Adrenal gland (tissue), 12 donors: Measurements from ENCODE around the gene ZNF827. TPM values are rescaled to one million over a fixed set of nuclear protein-coding genes. Genes with fewer than 3 reads are reported as not detected.

Experiments used
- DNase-seq, 7 donors: peaks; one replicate each; pipeline ENCODE4 v3.0.0-alpha.2; 2019 to 2020
- H3K27ac ChIP-seq, 5 donors: fragments of 200-600 bp; sonication (generic) in 4 of 5; 1 replicate in 3 of 5; 2 replicates in 2 of 5; pipeline versions ENCODE4 v1.5.1 to v1.8.0; 2016 to 2020; ENCODE audit warnings: mild to moderate bottlenecking in 1 of 5
- H3K27me3 ChIP-seq: fragments of 200-600 bp; 2 replicates; pipeline ENCODE4 v1.8.0; 2021
- H3K36me3 ChIP-seq, 2 donors: fragments of 200-600 bp; replicated peaks in 1 of 2; 1 replicate in 1 of 2; 2 replicates in 1 of 2; pipeline versions ENCODE4 v1.5.1 to v1.8.0; 2018 to 2022
- H3K4me1 ChIP-seq, 2 donors: fragments of 200-600 bp; replicated peaks in 1 of 2; 1 replicate in 1 of 2; 2 replicates in 1 of 2; pipeline versions ENCODE4 v1.5.1 to v1.8.0; 2018 to 2021
- H3K4me3 ChIP-seq, 4 donors: fragments of 200-600 bp; sonication (generic) in 3 of 4; one replicate each; pipeline ENCODE4 v1.5.1; 2016 to 2018
- H3K9me3 ChIP-seq, 3 donors: fragments of 200-600 bp; sonication (generic) in 1 of 3; replicated peaks in 1 of 3; 1 replicate in 2 of 3; 2 replicates in 1 of 3; pipeline versions ENCODE4 v1.5.1 to v1.8.0; 2016 to 2021
- CTCF ChIP-seq, 6 experiments: fragments of 450-650 bp in 4 of 6; fragments of 200-600 bp in 2 of 6; sonication (generic) in 1 of 6; IDR thresholded peaks; 1 replicate in 5 of 6; 2 replicates in 1 of 6; pipeline versions ENCODE4 v1.5.1 to v1.8.0; 2016 to 2021; ENCODE audit warnings: antibody characterized with exemption in 6 of 6, mild to moderate bottlenecking in 2 of 6, moderate library complexity in 1 of 6
- POLR2A ChIP-seq, 2 donors: fragments of 450-650 bp; IDR thresholded peaks; one replicate each; pipeline ENCODE4 v1.6.1; 2017; ENCODE audit warnings: antibody characterized with exemption in 2 of 2, mild to moderate bottlenecking in 2 of 2, moderate library complexity in 1 of 2
- WGBS, 4 donors: extraction: QIAGEN DNeasy Blood & Tissue Kit in 2 of 4; methylation state at CpG; one replicate each; pipeline versions ENCODE4 v1.1.5 to v1.1.7; 2013 to 2017; 5-methylcytosine and 5-hydroxymethylcytosine counted together
- intact Hi-C, 2 donors: fragments of 100-400 bp; cut with DNase I; formaldehyde crosslinking; loops; one replicate each; pipeline versions ENCODE4 v1.14.1 to v1.15.0; 2022 to 2023
- polyA plus RNA-seq, 3 donors: library from polyadenylated mRNA; stranded (reverse); fragments of 200-250 nt in 2 of 3; fragments of 350-450 nt in 1 of 3; fragmentation: Illumina TruSeq in 1 of 3; extraction: RNeasy Lipid Tissue Mini Kit (QIAGEN cat#74804) in 1 of 3; gene quantifications; one replicate each; pipeline ENCODE4 v1.2.3, GENCODE V29; 2013 to 2014
- total RNA-seq, 9 donors: library from RNA; depleted of rRNA in 4 of 9; stranded (reverse); fragments of >200 nt in 4 of 9; fragments of 120-200 nt in 1 of 9; fragmentation: NEBNext Ultra II Directional in 1 of 9; extraction: Animal tissue kit (Norgen Biotek cat#: 25700) in 1 of 9; gene quantifications; one replicate each; pipeline versions ENCODE4 v1.1.0 to v1.2.4, GENCODE V29; 2013 to 2023
- donor health status: healthy with polysubstance abuse.
- donor health status: Bipolar disorder and iron deficiency.
- donor health status: DM: yes; HTN: yes; CAD: no.
- donor health status: DM: no; HTN: no; CAD: no.
- donor health status: DM: no; HTN: no; CAD: no.
- donor health status: DM: yes; HTN: yes; CAD: no.

ZNF827 gene
- total and polyA plus RNA-seq, 12 donors: 8.0 to 37.1 (median 22.7) TPM

GRCh38 chr4:145885666-145886065, 53.0 kb downstream of the ZNF827 start:
- no peaks in the 10 kb centered on the region for H3K9me3 ChIP-seq
- H3K27me3 ChIP-seq: no peaks in the 10 kb centered on the region
- 84 to 95% (median 94%) methylated on average over 9 of the region's 9 CpGs for WGBS, 4 donors
- intact Hi-C loops: loop anchor here in 1 of 2 donors (5.0 kb wide), 1 partner anchor 52 kb away; the partner anchor contains the start of gene ZNF827
- no peak for TF ChIP-seq POLR2A (IDR thresholded peaks at IDR 0.05)
- TF ChIP-seq CTCF (IDR thresholded peaks at IDR 0.05): no peak
- no peak overlapping the region for H3K27ac ChIP-seq
- H3K4me3 ChIP-seq: no peak overlapping the region
- no peak for DNase-seq
- peaks cover 20 to 38% of the 10 kb centered on the region in 2 donors for H3K4me1 ChIP-seq
- peaks cover 0 to 12% of the 10 kb centered on the region in 2 donors for H3K36me3 ChIP-seq

- intact Hi-C loops: loop anchor here in 1 of 2 donors (5.0 kb wide), 1 partner anchor 53 kb away; the partner anchor contains the start of gene ZNF827
- no peak for DNase-seq
- H3K27ac ChIP-seq: no peak overlapping the region
- 95 to 100% (median 98%) methylated on average over 1 of the region's 1 CpG for WGBS, 4 donors
- H3K4me1 ChIP-seq: peaks cover 21 to 40% of the 10 kb centered on the region in 2 donors
- H3K27me3 ChIP-seq: no peaks in the 10 kb centered on the region
- peaks cover 0 to 12% of the 10 kb centered on the region in 2 donors for H3K36me3 ChIP-seq
- no peak overlapping the region for H3K4me3 ChIP-seq
- H3K9me3 ChIP-seq: no peaks in the 10 kb centered on the region
- TF ChIP-seq POLR2A (IDR thresholded peaks at IDR 0.05) (no peak), CTCF (IDR thresholded peaks at IDR 0.05) (no peak)
These were observed 53.8 kb downstream of the ZNF827 start for GRCh38 chr4:145884775-145885174.

GRCh38 chr4:145883101-145883694, 55.4 kb downstream of the ZNF827 start:
- Histone ChIP-seq H3K27ac (no peak overlapping the region), H3K4me1 (peaks cover 32 to 51% of the 10 kb centered on the region in 2 donors), H3K4me3 (no peak overlapping the region), H3K36me3 (peaks cover 0 to 12% of the 10 kb centered on the region in 2 donors), H3K27me3 (no peaks in the 10 kb centered on the region), H3K9me3 (no peaks in the 10 kb centered on the region)
- intact Hi-C loops: no loop called here
- 92 to 97% (median 94%) methylated on average over 4 of the region's 4 CpGs for WGBS, 4 donors
- no peak for DNase-seq
- TF ChIP-seq CTCF (IDR thresholded peaks at IDR 0.05): no peak
- TF ChIP-seq POLR2A (IDR thresholded peaks at IDR 0.05): no peak

- WGBS, 4 donors: 90 to 93% (median 92%) methylated on average over 7 of the region's 7 CpGs
- Histone ChIP-seq H3K27ac (peak overlapping the region in 1 of 5 donors; percentile 30), H3K4me3 (no peak overlapping the region), H3K4me1 (peaks cover 32 to 45% of the 10 kb centered on the region in 2 donors), H3K36me3 (peaks cover 0 to 12% of the 10 kb centered on the region in 2 donors), H3K9me3 (no peaks in the 10 kb centered on the region), H3K27me3 (no peaks in the 10 kb centered on the region)
- TF ChIP-seq CTCF (IDR thresholded peaks at IDR 0.05) (no peak), POLR2A (IDR thresholded peaks at IDR 0.05) (no peak)
- intact Hi-C loops: no loop called here
- no peak for DNase-seq
These were observed 56.0 kb downstream of the ZNF827 start for GRCh38 chr4:145882604-145883003.
